ENCODE data around the gene SSH2.
"Not testable (repeated sequence)": the region's sequence is repeated elsewhere in the genome, so short reads cannot be mapped to it uniquely, and the experiment has no call there.

The SSH2 gene

GRCh38 chr17:29663155-29663554, 266.9 kb downstream of the SSH2 start:
- Histone ChIP-seq H3K4me1 (ENCODE audit: control insufficient read depth, insufficient read depth, low read length) (no peaks in the 10 kb centered on the region), H3K36me3 (ENCODE audit: control insufficient read depth, insufficient read depth, low read length) (peaks cover 5% of the 10 kb centered on the region), H3K27me3 (ENCODE audit: control insufficient read depth, insufficient read depth, low read length) (no peaks in the 10 kb centered on the region), H3K9me3 (ENCODE audit: control insufficient read depth, insufficient read depth, low read length) (no peaks in the 10 kb centered on the region), H3K9ac (ENCODE audit: low read depth, low read length) (no peak overlapping the region), H3K4me3 (ENCODE audit: low read depth, low read length) (no peak overlapping the region)

GRCh38 chr17:29661213-29661612, 268.8 kb downstream of the SSH2 start:
- Histone ChIP-seq H3K9ac (ENCODE audit: low read depth, low read length) (no peak overlapping the region), H3K27me3 (ENCODE audit: control insufficient read depth, insufficient read depth, low read length) (no peaks in the 10 kb centered on the region), H3K36me3 (ENCODE audit: control insufficient read depth, insufficient read depth, low read length) (peaks cover 3% of the 10 kb centered on the region), H3K4me1 (ENCODE audit: control insufficient read depth, insufficient read depth, low read length) (no peaks in the 10 kb centered on the region), H3K4me3 (ENCODE audit: low read depth, low read length) (no peak overlapping the region), H3K9me3 (ENCODE audit: control insufficient read depth, insufficient read depth, low read length) (no peaks in the 10 kb centered on the region)

- Histone ChIP-seq H3K9ac (ENCODE audit: low read depth, low read length) (no peak overlapping the region), H3K4me1 (ENCODE audit: control insufficient read depth, insufficient read depth, low read length) (no peaks in the 10 kb centered on the region), H3K36me3 (ENCODE audit: control insufficient read depth, insufficient read depth, low read length) (no peaks in the 10 kb centered on the region), H3K27me3 (ENCODE audit: control insufficient read depth, insufficient read depth, low read length) (no peaks in the 10 kb centered on the region), H3K9me3 (ENCODE audit: control insufficient read depth, insufficient read depth, low read length) (no peaks in the 10 kb centered on the region), H3K4me3 (ENCODE audit: low read depth, low read length) (no peak overlapping the region)
These were observed 270.9 kb downstream of the SSH2 start for GRCh38 chr17:29659155-29659554.

GRCh38 chr17:29655323-29655722, 274.7 kb downstream of the SSH2 start:
- H3K4me1 ChIP-seq (ENCODE audit: control insufficient read depth, insufficient read depth, low read length), result no peaks in the 10 kb centered on the region
- H3K9me3 ChIP-seq (ENCODE audit: control insufficient read depth, insufficient read depth, low read length), result no peaks in the 10 kb centered on the region
- H3K9ac ChIP-seq (ENCODE audit: low read depth, low read length), result no peak overlapping the region
- no peaks in the 10 kb centered on the region for H3K36me3 ChIP-seq (ENCODE audit: control insufficient read depth, insufficient read depth, low read length)
- H3K27me3 ChIP-seq (ENCODE audit: control insufficient read depth, insufficient read depth, low read length), result no peaks in the 10 kb centered on the region
- H3K4me3 ChIP-seq (ENCODE audit: low read depth, low read length), result no peak overlapping the region

GRCh38 chr17:29653995-29654714, 275.9 kb downstream of the SSH2 start:
- Histone ChIP-seq H3K27me3 (ENCODE audit: control insufficient read depth, insufficient read depth, low read length) (no peaks in the 10 kb centered on the region), H3K9me3 (ENCODE audit: control insufficient read depth, insufficient read depth, low read length) (no peaks in the 10 kb centered on the region), H3K36me3 (ENCODE audit: control insufficient read depth, insufficient read depth, low read length) (no peaks in the 10 kb centered on the region), H3K4me3 (ENCODE audit: low read depth, low read length) (no peak overlapping the region), H3K9ac (ENCODE audit: low read depth, low read length) (no peak overlapping the region), H3K4me1 (ENCODE audit: control insufficient read depth, insufficient read depth, low read length) (no peaks in the 10 kb centered on the region)

- Histone ChIP-seq H3K36me3 (ENCODE audit: control insufficient read depth, insufficient read depth, low read length) (no peaks in the 10 kb centered on the region), H3K4me1 (ENCODE audit: control insufficient read depth, insufficient read depth, low read length) (no peaks in the 10 kb centered on the region), H3K27me3 (ENCODE audit: control insufficient read depth, insufficient read depth, low read length) (no peaks in the 10 kb centered on the region), H3K4me3 (ENCODE audit: low read depth, low read length) (no peak overlapping the region), H3K9me3 (ENCODE audit: control insufficient read depth, insufficient read depth, low read length) (no peaks in the 10 kb centered on the region), H3K9ac (ENCODE audit: low read depth, low read length) (no peak overlapping the region)
These were observed 277.1 kb downstream of the SSH2 start for GRCh38 chr17:29652976-29653375.

- H3K27me3 ChIP-seq (ENCODE audit: control insufficient read depth, insufficient read depth, low read length); H3K9me3 ChIP-seq (ENCODE audit: control insufficient read depth, insufficient read depth, low read length); H3K4me1 ChIP-seq (ENCODE audit: control insufficient read depth, insufficient read depth, low read length); H3K4me3 ChIP-seq (ENCODE audit: low read depth, low read length); H3K9ac ChIP-seq (ENCODE audit: low read depth, low read length); H3K36me3 ChIP-seq (ENCODE audit: control insufficient read depth, insufficient read depth, low read length): not testable (repeated sequence)
These were observed 278.1 kb downstream of the SSH2 start for GRCh38 chr17:29651913-29652312.

GRCh38 chr17:29650396-29650795, 279.6 kb downstream of the SSH2 start:
- Histone ChIP-seq H3K9ac (ENCODE audit: low read depth, low read length) (no peak overlapping the region), H3K27me3 (ENCODE audit: control insufficient read depth, insufficient read depth, low read length) (no peaks in the 10 kb centered on the region), H3K4me3 (ENCODE audit: low read depth, low read length) (no peak overlapping the region), H3K4me1 (ENCODE audit: control insufficient read depth, insufficient read depth, low read length) (no peaks in the 10 kb centered on the region), H3K9me3 (ENCODE audit: control insufficient read depth, insufficient read depth, low read length) (no peaks in the 10 kb centered on the region), H3K36me3 (ENCODE audit: control insufficient read depth, insufficient read depth, low read length) (no peaks in the 10 kb centered on the region)

GRCh38 chr17:29649359-29649758, 280.7 kb downstream of the SSH2 start:
- H3K4me1 ChIP-seq (ENCODE audit: control insufficient read depth, insufficient read depth, low read length), result no peaks in the 10 kb centered on the region
- H3K27me3 ChIP-seq (ENCODE audit: control insufficient read depth, insufficient read depth, low read length), result no peaks in the 10 kb centered on the region
- no peak overlapping the region for H3K4me3 ChIP-seq (ENCODE audit: low read depth, low read length)
- H3K9ac ChIP-seq (ENCODE audit: low read depth, low read length), result no peak overlapping the region
- no peaks in the 10 kb centered on the region for H3K36me3 ChIP-seq (ENCODE audit: control insufficient read depth, insufficient read depth, low read length)
- H3K9me3 ChIP-seq (ENCODE audit: control insufficient read depth, insufficient read depth, low read length), result no peaks in the 10 kb centered on the region

GRCh38 chr17:29648005-29648404, 282.0 kb downstream of the SSH2 start:
- Histone ChIP-seq H3K27me3 (ENCODE audit: control insufficient read depth, insufficient read depth, low read length) (no peaks in the 10 kb centered on the region), H3K4me1 (ENCODE audit: control insufficient read depth, insufficient read depth, low read length) (no peaks in the 10 kb centered on the region), H3K4me3 (ENCODE audit: low read depth, low read length) (no peak overlapping the region), H3K9ac (ENCODE audit: low read depth, low read length) (no peak overlapping the region), H3K9me3 (ENCODE audit: control insufficient read depth, insufficient read depth, low read length) (no peaks in the 10 kb centered on the region), H3K36me3 (ENCODE audit: control insufficient read depth, insufficient read depth, low read length) (no peaks in the 10 kb centered on the region)

GRCh38 chr17:29645515-29646051, 284.4 kb downstream of the SSH2 start:
- Histone ChIP-seq H3K27me3 (ENCODE audit: control insufficient read depth, insufficient read depth, low read length) (no peaks in the 10 kb centered on the region), H3K36me3 (ENCODE audit: control insufficient read depth, insufficient read depth, low read length) (no peaks in the 10 kb centered on the region), H3K4me1 (ENCODE audit: control insufficient read depth, insufficient read depth, low read length) (no peaks in the 10 kb centered on the region), H3K9ac (ENCODE audit: low read depth, low read length) (no peak overlapping the region), H3K4me3 (ENCODE audit: low read depth, low read length) (no peak overlapping the region), H3K9me3 (ENCODE audit: control insufficient read depth, insufficient read depth, low read length) (no peaks in the 10 kb centered on the region)

- no peaks in the 10 kb centered on the region for H3K36me3 ChIP-seq (ENCODE audit: control insufficient read depth, insufficient read depth, low read length)
- no peaks in the 10 kb centered on the region for H3K27me3 ChIP-seq (ENCODE audit: control insufficient read depth, insufficient read depth, low read length)
- no peak overlapping the region for H3K9ac ChIP-seq (ENCODE audit: low read depth, low read length)
- H3K4me1 ChIP-seq (ENCODE audit: control insufficient read depth, insufficient read depth, low read length), result peaks cover 9% of the 10 kb centered on the region
- H3K9me3 ChIP-seq (ENCODE audit: control insufficient read depth, insufficient read depth, low read length), result no peaks in the 10 kb centered on the region
- H3K4me3 ChIP-seq (ENCODE audit: low read depth, low read length), result no peak overlapping the region
These were observed 286.2 kb downstream of the SSH2 start for GRCh38 chr17:29643817-29644160.

All from iPS-15b (cell line).